ENCODE data around the gene LRP1. TPM values are rescaled to one million over a fixed set of nuclear protein-coding genes. Genes with fewer than 3 reads are reported as not detected.

LRP1 gene
- total RNA-seq, 2 experiments from 2014 or later = 1.1 to 4.4 TPM

DNA sequence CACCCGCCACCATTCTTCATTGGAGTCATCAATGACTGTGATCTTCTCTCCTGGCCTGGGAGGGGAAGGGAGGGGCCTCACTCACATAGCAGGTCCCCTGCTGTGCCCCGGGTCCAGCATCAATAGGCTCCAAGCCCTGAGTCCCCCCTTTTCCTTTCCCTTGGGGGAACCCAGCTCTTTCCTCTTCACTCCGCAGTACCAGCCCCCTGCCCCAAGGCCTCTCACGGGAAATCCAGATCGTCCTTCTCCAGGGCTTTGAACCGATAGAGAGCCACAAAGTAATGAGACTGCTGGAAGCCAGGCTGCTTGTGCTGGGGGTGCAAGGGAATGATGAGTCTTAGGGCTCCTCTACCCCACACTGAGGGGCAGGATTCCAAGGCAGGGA, 116.0 kb downstream of the LRP1 start:
- DNase-seq (ENCODE audit: low spot score) = no peak
- TF ChIP-seq EZH2phosphoT487 (IDR thresholded peaks at IDR 0.05; ENCODE audit: borderline replicate concordance, low read depth, low read length) = no peak
- TF ChIP-seq, protein P1, sequence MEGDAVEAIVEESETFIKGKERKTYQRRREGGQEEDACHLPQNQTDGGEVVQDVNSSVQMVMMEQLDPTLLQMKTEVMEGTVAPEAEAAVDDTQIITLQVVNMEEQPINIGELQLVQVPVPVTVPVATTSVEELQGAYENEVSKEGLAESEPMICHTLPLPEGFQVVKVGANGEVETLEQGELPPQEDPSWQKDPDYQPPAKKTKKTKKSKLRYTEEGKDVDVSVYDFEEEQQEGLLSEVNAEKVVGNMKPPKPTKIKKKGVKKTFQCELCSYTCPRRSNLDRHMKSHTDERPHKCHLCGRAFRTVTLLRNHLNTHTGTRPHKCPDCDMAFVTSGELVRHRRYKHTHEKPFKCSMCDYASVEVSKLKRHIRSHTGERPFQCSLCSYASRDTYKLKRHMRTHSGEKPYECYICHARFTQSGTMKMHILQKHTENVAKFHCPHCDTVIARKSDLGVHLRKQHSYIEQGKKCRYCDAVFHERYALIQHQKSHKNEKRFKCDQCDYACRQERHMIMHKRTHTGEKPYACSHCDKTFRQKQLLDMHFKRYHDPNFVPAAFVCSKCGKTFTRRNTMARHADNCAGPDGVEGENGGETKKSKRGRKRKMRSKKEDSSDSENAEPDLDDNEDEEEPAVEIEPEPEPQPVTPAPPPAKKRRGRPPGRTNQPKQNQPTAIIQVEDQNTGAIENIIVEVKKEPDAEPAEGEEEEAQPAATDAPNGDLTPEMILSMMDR (conservative IDR thresholded peaks at IDR 0.05; ENCODE audit: low read length) = no peak
- Histone ChIP-seq H3K9me3 (ENCODE audit: low read length) (no peaks in the 10 kb centered on the region), H3K79me2 (ENCODE audit: insufficient read depth, low read depth, low read length) (no peaks in the 10 kb centered on the region), H4K20me1 (ENCODE audit: insufficient read depth, low read length) (no peaks in the 10 kb centered on the region), H2AFZ (ENCODE audit: low read length) (no peak overlapping the region), H3K4me2 (ENCODE audit: low read length) (peak overlapping the region; percentile 99), H3K9me2 (ENCODE audit: insufficient read depth, low read length) (no peaks in the 10 kb centered on the region), H3K4me3 (ENCODE audit: low read depth, low read length, poor library complexity, severe bottlenecking) (no peak overlapping the region), H3K36me3 (ENCODE audit: insufficient read depth, low read length) (no peaks in the 10 kb centered on the region), H3K27ac (ENCODE audit: low read depth, low read length, poor library complexity, severe bottlenecking) (no peak overlapping the region), H3K4me1 (ENCODE audit: insufficient read depth, low read length, poor library complexity, severe bottlenecking) (peaks cover 34% of the 10 kb centered on the region)
- POLR2A ChIA-PET = interaction anchor here (4.7 to 7.3 kb wide), 2 partner anchors 13 to 30 kb away, joined by 26 to 69 read pairs; partner anchors contain the start of gene SHMT2
- intact Hi-C loops (cut with micrococcal nuclease; ENCODE audit: unreplicated experiment) = loop anchor here (5.0 kb wide), 3 partner anchors 132 to 508 kb away; partner anchors contain the start of genes CDK4 and STAT6
- CTCF ChIA-PET (ENCODE audit: unreplicated experiment) = interaction anchor here (0.5 to 4.5 kb wide), 4 partner anchors 17 to 211 kb away, joined by 3 to 32 read pairs (median 4); partner anchors contain the start of gene INHBE
- no TSS peak for BruUV-seq (replicated peaks)

GRCh38 chr12:57247041-57247440, 118.8 kb downstream of the LRP1 start:
- Histone ChIP-seq H3K4me1 (ENCODE audit: insufficient read depth, low read length, poor library complexity, severe bottlenecking) (peaks cover 22% of the 10 kb centered on the region), H3K36me3 (ENCODE audit: insufficient read depth, low read length) (no peaks in the 10 kb centered on the region), H3K79me2 (ENCODE audit: insufficient read depth, low read depth, low read length) (no peaks in the 10 kb centered on the region), H3K27ac (ENCODE audit: low read depth, low read length, poor library complexity, severe bottlenecking) (no peak overlapping the region), H3K4me3 (ENCODE audit: low read depth, low read length, poor library complexity, severe bottlenecking) (no peak overlapping the region), H4K20me1 (ENCODE audit: insufficient read depth, low read length) (no peaks in the 10 kb centered on the region), H2AFZ (ENCODE audit: low read length) (no peak overlapping the region), H3K9me3 (ENCODE audit: low read length) (no peaks in the 10 kb centered on the region), H3K4me2 (ENCODE audit: low read length) (no peak overlapping the region), H3K9me2 (ENCODE audit: insufficient read depth, low read length) (no peaks in the 10 kb centered on the region)
- POLR2A ChIA-PET = interaction anchor here (0.7 kb wide), 2 partner anchors 19 to 905 kb away, joined by 3 to 4 read pairs; no protein-coding TSS in a partner anchor
- CTCF ChIA-PET (ENCODE audit: unreplicated experiment) = no interaction called here
- BruUV-seq (replicated peaks) = no TSS peak
- DNase-seq (ENCODE audit: low spot score) = no peak
- TF ChIP-seq, protein P1 (conservative IDR thresholded peaks at IDR 0.05; ENCODE audit: low read length) = no peak
- no peak for TF ChIP-seq EZH2phosphoT487 (IDR thresholded peaks at IDR 0.05; ENCODE audit: borderline replicate concordance, low read depth, low read length)
- intact Hi-C loops (cut with micrococcal nuclease; ENCODE audit: unreplicated experiment) = no loop called here

GRCh38 chr12:57248934-57249742, 120.9 kb downstream of the LRP1 start:
- Histone ChIP-seq H3K4me1 (ENCODE audit: insufficient read depth, low read length, poor library complexity, severe bottlenecking) (peaks cover 10% of the 10 kb centered on the region), H3K79me2 (ENCODE audit: insufficient read depth, low read depth, low read length) (no peaks in the 10 kb centered on the region), H3K27ac (ENCODE audit: low read depth, low read length, poor library complexity, severe bottlenecking) (no peak overlapping the region), H3K9me2 (ENCODE audit: insufficient read depth, low read length) (no peaks in the 10 kb centered on the region), H3K36me3 (ENCODE audit: insufficient read depth, low read length) (no peaks in the 10 kb centered on the region), H3K4me3 (ENCODE audit: low read depth, low read length, poor library complexity, severe bottlenecking) (no peak overlapping the region), H2AFZ (ENCODE audit: low read length) (no peak overlapping the region; the same call in 1 of the 2 replicates), H4K20me1 (ENCODE audit: insufficient read depth, low read length) (no peaks in the 10 kb centered on the region), H3K9me3 (ENCODE audit: low read length) (no peaks in the 10 kb centered on the region), H3K4me2 (ENCODE audit: low read length) (peak overlapping the region; percentile 17; the same call in 1 of the 2 replicates)
- ChIA-PET CTCF (ENCODE audit: unreplicated experiment) (no interaction called here), POLR2A (interaction anchor here (1.1 kb wide), 1 partner anchor 8 kb away, joined by 3 read pairs; no protein-coding TSS in a partner anchor)
- intact Hi-C loops (cut with micrococcal nuclease; ENCODE audit: unreplicated experiment) = no loop called here
- no TSS peak for BruUV-seq (replicated peaks)
- no peak for DNase-seq (ENCODE audit: low spot score)
- TF ChIP-seq EZH2phosphoT487 (IDR thresholded peaks at IDR 0.05; ENCODE audit: borderline replicate concordance, low read depth, low read length) = no peak
- TF ChIP-seq, protein P1 (conservative IDR thresholded peaks at IDR 0.05; ENCODE audit: low read length) = peak; percentile 42
